Measurements from ENCODE around the gene GRIPAP1.
A peak's percentile ranks its signal among the peaks of the same experiment; 100 is the strongest.

DNA sequence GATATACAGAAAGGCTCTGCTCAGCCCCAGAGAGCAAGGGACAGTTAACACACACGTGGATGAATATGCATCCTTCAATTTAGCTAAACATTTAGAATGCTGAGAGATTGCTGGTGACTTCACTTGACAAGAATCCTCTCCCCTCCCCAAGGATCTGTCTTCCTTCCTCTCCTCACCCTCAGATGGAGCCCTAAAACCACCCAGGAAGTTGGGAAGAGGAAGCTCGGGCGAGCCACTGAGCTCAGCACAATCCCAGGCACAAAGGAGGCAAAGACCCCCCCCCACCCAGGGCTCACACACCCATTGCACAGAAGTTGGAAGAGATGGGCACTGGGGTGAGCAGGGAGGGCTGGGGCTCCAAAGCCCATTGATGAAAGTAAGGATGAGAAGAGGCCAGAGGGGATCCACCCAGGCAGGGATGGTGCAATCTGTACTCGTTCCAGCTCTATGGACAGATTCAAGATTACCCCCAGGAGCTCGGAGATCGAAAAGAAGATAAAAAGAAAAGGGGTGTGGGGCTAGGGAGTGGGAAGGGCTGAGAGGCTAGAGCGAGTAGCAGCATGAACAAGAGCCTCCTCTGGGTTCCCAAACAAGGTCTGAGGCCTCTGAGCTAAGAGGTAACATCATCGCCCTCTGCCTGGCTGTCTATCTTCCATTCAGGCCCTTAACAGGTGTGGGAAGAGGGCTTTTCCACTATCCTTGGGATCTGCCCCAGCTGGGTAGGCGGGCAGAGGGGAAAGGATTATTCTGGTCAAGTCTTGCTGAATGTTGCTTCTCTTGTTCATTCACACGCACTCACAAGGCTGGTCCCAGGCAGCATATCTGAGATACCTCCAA is 39.9 kb upstream of the GRIPAP1 start:
- TF ChIP-seq, protein P1, sequence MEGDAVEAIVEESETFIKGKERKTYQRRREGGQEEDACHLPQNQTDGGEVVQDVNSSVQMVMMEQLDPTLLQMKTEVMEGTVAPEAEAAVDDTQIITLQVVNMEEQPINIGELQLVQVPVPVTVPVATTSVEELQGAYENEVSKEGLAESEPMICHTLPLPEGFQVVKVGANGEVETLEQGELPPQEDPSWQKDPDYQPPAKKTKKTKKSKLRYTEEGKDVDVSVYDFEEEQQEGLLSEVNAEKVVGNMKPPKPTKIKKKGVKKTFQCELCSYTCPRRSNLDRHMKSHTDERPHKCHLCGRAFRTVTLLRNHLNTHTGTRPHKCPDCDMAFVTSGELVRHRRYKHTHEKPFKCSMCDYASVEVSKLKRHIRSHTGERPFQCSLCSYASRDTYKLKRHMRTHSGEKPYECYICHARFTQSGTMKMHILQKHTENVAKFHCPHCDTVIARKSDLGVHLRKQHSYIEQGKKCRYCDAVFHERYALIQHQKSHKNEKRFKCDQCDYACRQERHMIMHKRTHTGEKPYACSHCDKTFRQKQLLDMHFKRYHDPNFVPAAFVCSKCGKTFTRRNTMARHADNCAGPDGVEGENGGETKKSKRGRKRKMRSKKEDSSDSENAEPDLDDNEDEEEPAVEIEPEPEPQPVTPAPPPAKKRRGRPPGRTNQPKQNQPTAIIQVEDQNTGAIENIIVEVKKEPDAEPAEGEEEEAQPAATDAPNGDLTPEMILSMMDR (IDR thresholded peaks at IDR 0.05) = no peak
- TF ChIP-seq EP300 (IDR thresholded peaks at IDR 0.05) = peak in 1 of 2 donors; percentile 2
- no peak for TF ChIP-seq POLR2A (IDR thresholded peaks at IDR 0.05)
